ENCODE results near the gene ETFRF1.
A peak's percentile ranks its signal among the peaks of the same experiment; 100 is the strongest.

ETFRF1 gene, protein sequence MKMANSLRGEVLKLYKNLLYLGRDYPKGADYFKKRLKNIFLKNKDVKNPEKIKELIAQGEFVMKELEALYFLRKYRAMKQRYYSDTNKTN

GRCh38 chr12:25195056-25195971, at the start of gene ETFRF1, which contains the start of gene DNAI7:
TSS of gene ETFRF1 (plus strand) at chr12:25195237. CDS start at chr12:25203957, 8,720 bp downstream.
TSS of gene DNAI7 (minus strand) at chr12:25195160. CDS start at chr12:25195078, 82 bp downstream.
- DNase-seq (ENCODE audit: low spot score), result peak; percentile 97

GRCh38 chr12:25146686-25147085, 48.4 kb upstream of the ETFRF1 start:
- DNase-seq (ENCODE audit: low spot score), result no peak

- DNase-seq (ENCODE audit: low spot score), result no peak
These were observed 43.6 kb upstream of the ETFRF1 start for GRCh38 chr12:25151476-25151875.

- no peak for DNase-seq (ENCODE audit: low spot score)
These were observed 43.0 kb upstream of the ETFRF1 start for GRCh38 chr12:25152055-25152454.

- peak; percentile 33 for DNase-seq (ENCODE audit: low spot score)
These were observed 39.9 kb upstream of the ETFRF1 start for GRCh38 chr12:25155022-25155576.

- DNase-seq (ENCODE audit: low spot score), result no peak
These were observed 39.0 kb upstream of the ETFRF1 start for GRCh38 chr12:25156061-25156460.

- DNase-seq (ENCODE audit: low spot score), result no peak
These were observed 32.2 kb upstream of the ETFRF1 start for GRCh38 chr12:25162866-25163265.

DNA sequence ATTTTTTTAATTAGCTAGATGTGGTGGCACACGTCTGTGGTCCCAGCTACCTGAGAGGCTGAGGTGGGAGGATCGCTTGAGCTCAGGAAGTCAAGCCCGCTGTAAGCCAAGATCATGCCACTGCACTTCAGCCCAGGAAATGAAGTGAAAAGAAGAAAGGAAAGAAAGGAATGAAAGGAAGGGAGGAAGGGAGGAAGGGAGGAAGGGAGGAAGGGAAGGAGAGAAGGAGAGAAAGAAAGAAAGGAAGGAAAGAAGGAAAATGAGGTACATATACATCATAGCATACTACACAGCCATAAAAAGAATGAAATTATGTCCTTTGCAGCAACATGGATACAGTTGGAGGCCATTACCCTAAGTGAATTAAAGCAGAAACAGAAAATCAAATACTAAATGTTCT, 12.3 kb upstream of the ETFRF1 start:
- no peak for DNase-seq (ENCODE audit: low spot score)

DNA sequence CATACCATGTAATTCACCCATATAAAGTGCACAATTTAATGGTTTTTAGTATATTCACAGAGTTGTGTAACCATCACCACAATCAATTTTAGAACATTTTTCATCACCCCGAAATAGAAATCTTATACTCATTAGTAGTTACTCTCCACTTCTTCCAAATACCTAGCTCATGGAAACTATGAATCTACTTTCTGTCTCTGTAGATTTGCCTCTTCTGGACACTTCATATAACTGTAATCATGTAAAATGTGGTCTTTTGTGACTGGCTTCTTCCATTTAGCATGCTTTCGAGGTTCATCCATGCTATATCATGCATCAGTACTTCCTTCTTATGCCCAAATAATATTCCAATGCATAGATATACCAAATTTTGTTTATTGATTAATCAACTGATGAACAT, 10.9 kb upstream of the ETFRF1 start:
- no peak for DNase-seq (ENCODE audit: low spot score)

DNA sequence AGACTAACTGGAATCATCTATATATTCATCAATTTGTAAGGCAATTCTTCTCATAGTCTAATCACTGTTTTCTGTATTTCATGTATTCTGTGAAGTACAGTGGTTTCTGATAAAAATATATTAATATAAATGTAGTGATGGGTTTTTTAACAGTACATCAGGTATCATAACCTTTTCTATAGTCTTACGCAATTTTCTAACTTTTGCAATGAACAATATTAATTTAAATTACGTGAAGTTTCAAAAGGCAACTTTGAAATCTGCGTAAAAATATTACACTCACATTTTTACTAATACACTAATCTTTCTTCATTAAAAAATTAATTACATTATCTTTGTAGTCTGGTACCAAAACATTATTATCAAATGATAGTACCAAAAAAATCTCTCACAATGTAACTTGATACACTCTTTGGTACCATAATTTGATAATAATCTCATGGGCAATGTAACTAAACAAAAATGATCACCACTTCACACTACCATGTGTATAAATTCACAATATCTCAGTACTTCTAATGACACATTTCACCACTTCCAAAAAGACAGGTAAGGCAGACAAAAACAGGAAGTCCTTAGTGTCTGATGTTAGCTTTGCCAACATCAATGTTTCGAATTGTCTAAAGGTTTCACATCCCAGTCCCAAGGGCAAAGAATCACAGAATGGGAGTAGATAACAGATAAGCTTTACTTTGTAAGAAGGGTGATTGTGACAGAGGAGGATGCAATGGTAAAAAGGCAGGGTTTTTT, 8.8 kb upstream of the ETFRF1 start:
- DNase-seq (ENCODE audit: low spot score), result no peak

GRCh38 chr12:25186788-25187402, 8.1 kb upstream of the ETFRF1 start:
- no peak for DNase-seq (ENCODE audit: low spot score)

DNA sequence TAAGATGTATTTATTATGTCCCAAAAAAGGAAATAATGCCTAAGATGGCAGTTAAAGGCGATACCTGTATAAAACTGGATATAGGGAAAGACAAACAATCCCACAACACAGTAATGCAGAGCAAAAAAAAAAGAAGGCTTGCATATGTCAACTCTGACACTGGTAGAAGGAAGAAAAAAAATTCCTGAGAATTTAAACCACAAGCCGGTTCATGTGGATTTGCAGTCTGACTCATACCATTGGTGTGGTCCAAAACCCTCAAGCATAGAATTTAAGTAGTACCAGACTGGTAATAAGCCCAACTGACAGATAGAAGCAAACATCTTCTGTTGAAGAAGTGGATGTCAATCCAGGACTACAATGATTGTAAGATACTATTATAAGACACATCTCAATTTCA, 7.3 kb upstream of the ETFRF1 start:
- no peak for DNase-seq (ENCODE audit: low spot score)

- DNase-seq (ENCODE audit: low spot score), result no peak
These were observed 5.4 kb upstream of the ETFRF1 start for GRCh38 chr12:25189656-25190055.

GRCh38 chr12:25190793-25191192, 4.2 kb upstream of the ETFRF1 start:
- no peak for DNase-seq (ENCODE audit: low spot score)

DNA sequence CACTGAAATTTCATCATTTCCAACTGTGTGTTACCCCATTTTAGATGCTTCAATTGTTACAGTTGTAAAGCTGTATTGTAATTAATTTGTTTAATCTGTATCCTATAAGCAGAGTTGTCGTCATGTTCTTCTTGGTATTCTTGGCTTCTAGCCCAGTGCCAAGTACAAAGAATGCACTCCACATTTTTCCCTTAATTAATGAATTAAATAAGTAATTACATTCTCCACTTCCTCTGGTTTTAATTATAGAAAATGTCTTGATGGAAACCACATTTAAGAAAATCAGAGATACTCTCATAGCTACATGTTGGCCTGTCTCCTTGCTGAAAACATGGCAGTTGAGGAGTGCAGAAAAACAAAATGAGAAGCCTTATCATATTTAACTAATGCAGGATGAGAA, 823 bp upstream of the ETFRF1 start:
- no peak for DNase-seq (ENCODE audit: low spot score)

GRCh38 chr12:25194722-25195055, 348 bp upstream of the ETFRF1 start:
- DNase-seq (ENCODE audit: low spot score), result no peak

GRCh38 chr12:25197608-25198007, 2.6 kb downstream of the ETFRF1 start:
- DNase-seq (ENCODE audit: low spot score), result no peak

DNA sequence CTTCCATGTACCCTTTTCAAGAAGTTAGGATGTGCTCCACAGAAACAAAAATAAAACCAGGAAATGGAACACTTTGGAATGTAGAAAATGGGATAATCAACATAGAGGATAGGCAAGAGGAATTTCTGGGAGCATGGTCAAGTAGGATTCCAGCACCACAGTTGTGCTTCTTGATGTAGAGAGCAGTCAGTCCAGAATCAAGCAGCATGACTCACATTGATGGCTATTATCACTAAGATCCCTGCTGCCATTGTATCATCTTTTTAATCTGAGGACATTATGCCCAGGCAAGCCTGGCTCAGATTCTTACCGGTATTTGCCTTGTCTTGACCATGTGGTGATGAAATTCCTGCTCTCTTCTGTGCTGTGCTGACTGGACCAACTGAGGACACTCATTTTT, 5.7 kb downstream of the ETFRF1 start:
- no peak for DNase-seq (ENCODE audit: low spot score)

DNA sequence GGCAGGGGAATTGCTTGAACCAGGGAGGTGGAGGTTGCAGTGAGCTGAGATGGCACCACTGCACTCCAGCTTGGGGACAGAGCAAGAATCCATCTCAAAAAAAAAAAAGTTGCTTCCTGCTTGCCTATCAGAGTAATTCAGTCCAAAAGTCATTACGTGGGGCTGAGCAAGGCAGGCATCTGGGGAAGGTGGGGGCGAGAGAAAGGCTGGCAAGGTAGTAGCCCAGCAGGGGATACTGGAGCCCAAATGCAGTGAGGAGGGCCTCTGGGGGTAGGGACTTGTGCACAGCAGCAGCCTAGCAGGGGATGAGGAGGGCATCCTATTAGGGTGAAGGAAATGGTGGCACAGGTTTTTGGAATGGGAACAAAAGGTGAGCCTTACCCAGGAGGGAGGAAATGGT, 7.1 kb downstream of the ETFRF1 start:
- DNase-seq (ENCODE audit: low spot score), result peak; percentile 18

GRCh38 chr12:25207411-25207810, 12.4 kb downstream of the ETFRF1 start:
- DNase-seq (ENCODE audit: low spot score), result no peak

- DNase-seq (ENCODE audit: low spot score), result no peak
These were observed 12.8 kb downstream of the ETFRF1 start for GRCh38 chr12:25207846-25208245.

DNA sequence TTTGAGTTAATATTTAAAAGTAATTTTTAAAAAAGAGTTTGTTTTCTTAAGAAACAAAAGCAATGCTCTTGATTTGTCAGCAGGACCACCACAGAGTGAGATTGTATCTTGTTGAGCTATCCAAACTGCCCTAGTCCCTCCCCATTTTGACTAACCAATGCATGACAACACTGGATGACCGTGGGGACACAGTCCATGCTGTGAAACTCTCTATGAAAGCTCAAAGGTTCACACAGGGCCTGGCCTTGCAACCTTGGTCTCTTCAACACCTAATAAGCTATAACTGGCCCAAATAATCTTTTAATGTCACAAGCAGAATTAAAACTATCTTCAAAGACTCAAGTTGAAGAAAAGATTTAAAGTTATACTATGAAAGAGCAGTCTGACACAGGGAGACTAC, 13.5 kb downstream of the ETFRF1 start:
- DNase-seq (ENCODE audit: low spot score), result no peak

Data from D341Med (cell line).